SK-N-SH (cell line): ENCODE results near the gene EIF2S1. TPM values are rescaled to one million over a fixed set of nuclear protein-coding genes. Genes with fewer than 3 reads are reported as not detected.

Experiments used
- CTCF ChIA-PET: fragments of 300-600, 350-600 bp; formaldehyde crosslinking; extraction: SDS; loops from one replicate; lab custom pipeline; 2021; lab: Yijun Ruan, JAX
- POLR2A ChIA-PET: fragments of 350-600 bp; sonication (Branson Sonifier 250); formaldehyde crosslinking; extraction: SDS; loops from one replicate; lab custom pipeline; 2020; ENCODE audit warnings: antibody characterized with exemption, inconsistent platforms; lab: Yijun Ruan, JAX
- DNase-seq: peaks from one replicate; pipeline ENCODE4 v3.0.0; 2012
- H2AFZ ChIP-seq: fragments of 200-600 bp; sonication (generic); 2 replicates; pipeline ENCODE4 v1.8.1; 2016; ENCODE audit warnings: antibody characterized with exemption, mild to moderate bottlenecking, low read depth
- H3F3A ChIP-seq: fragments of 200-600 bp; sonication (generic); replicated peaks from 2 replicates; pipeline ENCODE3; 2016; ENCODE audit warnings: antibody characterized with exemption, mild to moderate bottlenecking; ENCODE audit not compliant: insufficient read depth
- H3K27ac ChIP-seq, 2 experiments: fragments of 200-500 bp in 1 of 2; fragments of 200-600 bp in 1 of 2; sonication (Bioruptor generic) in 1 of 2; sonication (generic), shearing (Covaris generic) in 1 of 2; 2 replicates each; pipeline versions ENCODE4 v1.5.1 to v1.6.1; 2014 to 2016; ENCODE audit warnings: low read depth in 2 of 2, inconsistent platforms in 1 of 2, low read length in 1 of 2, mild to moderate bottlenecking in 1 of 2, mixed read lengths in 1 of 2
- H3K27me3 ChIP-seq: fragments of 200-600 bp; sonication (generic), shearing (Covaris generic); 2 replicates; pipeline ENCODE4 v1.6.1; 2016; ENCODE audit warnings: mixed run types; ENCODE audit not compliant: insufficient read depth
- H3K36me3 ChIP-seq, 2 experiments: fragments of 200-500 bp in 1 of 2; fragments of 200-600 bp in 1 of 2; sonication (Bioruptor generic) in 1 of 2; sonication (generic) in 1 of 2; replicated peaks in 1 of 2; 2 replicates each; pipeline versions ENCODE3 to v1.5.1; 2014 to 2016; ENCODE audit warnings: low read length in 1 of 2, mild to moderate bottlenecking in 1 of 2; ENCODE audit not compliant: insufficient read depth in 2 of 2, control insufficient read depth in 1 of 2
- H3K4me1 ChIP-seq, 2 experiments: fragments of 200-500 bp in 1 of 2; fragments of 200-600 bp in 1 of 2; sonication (Bioruptor generic) in 1 of 2; sonication (generic), shearing (Covaris generic) in 1 of 2; 2 replicates each; pipeline versions ENCODE4 v1.5.1 to v1.6.1; 2014 to 2016; ENCODE audit warnings: low read depth in 1 of 2, low read length in 1 of 2, mixed run types in 1 of 2; ENCODE audit not compliant: insufficient read depth in 2 of 2, control insufficient read depth in 1 of 2
- H3K4me2 ChIP-seq: fragments of 200-600 bp; sonication (generic), shearing (Covaris generic); 2 replicates; pipeline ENCODE4 v1.6.1; 2017; ENCODE audit warnings: mixed run types
- H3K4me3 ChIP-seq, 2 experiments: fragments of 200-500 bp in 1 of 2; fragments of 200-600 bp in 1 of 2; sonication (Bioruptor generic) in 1 of 2; sonication (generic), shearing (Covaris generic) in 1 of 2; 2 replicates each; pipeline versions ENCODE4 v1.5.1 to v1.8.1; 2014 to 2016; ENCODE audit warnings: low read depth in 2 of 2, inconsistent platforms in 1 of 2, low read length in 1 of 2, mild to moderate bottlenecking in 1 of 2, mixed read lengths in 1 of 2, moderate library complexity in 1 of 2
- H3K79me2 ChIP-seq: fragments of 200-600 bp; sonication (generic); 2 replicates; pipeline ENCODE4 v1.8.1; 2017; ENCODE audit warnings: mild to moderate bottlenecking; ENCODE audit not compliant: insufficient read depth
- H3K9ac ChIP-seq: fragments of 200-600 bp; sonication (generic); 2 replicates; pipeline ENCODE4 v1.6.1; 2017; ENCODE audit warnings: mixed run types
- H3K9me2 ChIP-seq: fragments of 200-600 bp; sonication (generic); 2 replicates; pipeline ENCODE4 v1.6.1; 2017; ENCODE audit warnings: mixed run types
- H3K9me3 ChIP-seq: fragments of 200-600 bp; sonication (generic); 2 replicates; pipeline ENCODE4 v1.6.1; 2017; ENCODE audit warnings: mixed run types, mild to moderate bottlenecking, moderate library complexity
- H4K20me1 ChIP-seq: fragments of 200-600 bp; sonication (generic); 2 replicates; pipeline ENCODE4 v1.6.1; 2017; ENCODE audit warnings: mild to moderate bottlenecking, mixed run types; ENCODE audit not compliant: insufficient read depth
- ELF1 ChIP-seq: IDR thresholded peaks from 2 replicates; pipeline ENCODE4 v1.4.0; 2012
- FOSL2 ChIP-seq: IDR thresholded peaks from 2 replicates; pipeline ENCODE4 v1.4.0; 2012; ENCODE audit warnings: low read depth, mild to moderate bottlenecking, moderate library complexity, borderline replicate concordance
- FOXJ3 ChIP-seq: sonication (generic); formaldehyde crosslinking; IDR thresholded peaks from 2 replicates; pipeline ENCODE4 v1.5.1; 2020; ENCODE audit warnings: mild to moderate bottlenecking, missing genetic modification reagents
- FOXM1 ChIP-seq: IDR thresholded peaks from 2 replicates; pipeline ENCODE4 v1.4.0; 2012; ENCODE audit warnings: low read depth, mild to moderate bottlenecking
- MEF2A ChIP-seq: IDR thresholded peaks from 2 replicates; pipeline ENCODE4 v1.4.0; 2012; ENCODE audit warnings: low read depth, borderline replicate concordance
- POLR2AphosphoS5 ChIP-seq: IDR thresholded peaks from 2 replicates; pipeline ENCODE4 v1.6.1; 2012; ENCODE audit warnings: low read depth, low read length
- SIN3A ChIP-seq: IDR thresholded peaks from 2 replicates; pipeline ENCODE4 v1.6.1; 2012; ENCODE audit warnings: low read depth, mild to moderate bottlenecking, low read length, moderate library complexity, borderline replicate concordance
- TEAD4 ChIP-seq: IDR thresholded peaks from 2 replicates; pipeline ENCODE4 v1.4.0; 2012; ENCODE audit warnings: mild to moderate bottlenecking, borderline replicate concordance; ENCODE audit not compliant: insufficient read depth
- WGBS: methylation state at CpG from one replicate; pipeline ENCODE4 v1.1.6; 2017; ENCODE audit warnings: low lambda C conversion rate; 5-methylcytosine and 5-hydroxymethylcytosine counted together
- polyA plus RNA-seq, 3 experiments: library from polyadenylated mRNA; depleted of rRNA; stranded (reverse); fragments of >200 nt; gene quantifications; 2 replicates each; pipeline ENCODE4 v1.2.3, GENCODE V29; 2012
- TF ChIP-seq, protein P1 (sequence below): IDR thresholded peaks from 2 replicates; pipeline ENCODE4; 2012
- TF ChIP-seq, protein P2 (sequence below): fragments of 200-600 bp; sonication (generic); IDR thresholded peaks from 2 replicates; pipeline ENCODE4 v1.6.1; 2017; ENCODE audit warnings: antibody characterized with exemption, mild to moderate bottlenecking, moderate library complexity

EIF2S1 gene
- polyA plus RNA-seq, 1 of the 3 experiments (the other 2 are of a cell fraction): 57.2 TPM

DNA sequence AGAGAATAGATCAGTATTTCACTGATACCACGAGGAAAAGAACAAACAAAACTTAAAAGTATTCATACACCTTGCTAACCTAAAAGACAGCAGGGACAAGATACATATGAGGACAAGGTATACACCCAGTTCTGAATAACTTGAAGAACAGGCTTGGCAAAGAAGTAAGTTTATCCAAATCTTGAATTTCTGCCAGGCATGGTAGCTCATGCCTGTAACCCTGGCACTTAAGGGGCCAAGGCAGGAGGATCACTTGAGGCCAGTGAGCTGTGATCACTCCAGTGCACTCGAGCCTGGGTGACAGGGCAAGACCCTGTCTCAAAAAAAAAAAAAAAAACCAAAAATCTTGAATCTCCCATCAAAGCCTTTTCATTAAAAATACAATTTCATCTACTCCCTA is 25.0 kb downstream of the EIF2S1 start:
- H3K27me3 ChIP-seq: no peaks in the 10 kb centered on the region
- H3K9me3 ChIP-seq: no peaks in the 10 kb centered on the region
- H3K79me2 ChIP-seq: 0 out of 2 replicates have a peak, but pooled peaks cover under 1% of the 10 kb centered on the region
- POLR2A ChIA-PET: no interaction called here
- CTCF ChIA-PET: interaction anchor here (1.4 kb wide), 1 partner anchor 319 kb away, joined by 4 read pairs; no protein-coding TSS in a partner anchor
- H3K4me3 ChIP-seq: no peak overlapping the region
- WGBS: 97% methylated on average over 2 of the region's 2 CpGs
- no peak overlapping the region for H3K9ac ChIP-seq
- peaks cover 17% of the 10 kb centered on the region for H3F3A ChIP-seq
- no peak for DNase-seq
- H3K4me2 ChIP-seq: no peak overlapping the region
- TF ChIP-seq MEF2A: no peak
- TF ChIP-seq, protein P1, sequence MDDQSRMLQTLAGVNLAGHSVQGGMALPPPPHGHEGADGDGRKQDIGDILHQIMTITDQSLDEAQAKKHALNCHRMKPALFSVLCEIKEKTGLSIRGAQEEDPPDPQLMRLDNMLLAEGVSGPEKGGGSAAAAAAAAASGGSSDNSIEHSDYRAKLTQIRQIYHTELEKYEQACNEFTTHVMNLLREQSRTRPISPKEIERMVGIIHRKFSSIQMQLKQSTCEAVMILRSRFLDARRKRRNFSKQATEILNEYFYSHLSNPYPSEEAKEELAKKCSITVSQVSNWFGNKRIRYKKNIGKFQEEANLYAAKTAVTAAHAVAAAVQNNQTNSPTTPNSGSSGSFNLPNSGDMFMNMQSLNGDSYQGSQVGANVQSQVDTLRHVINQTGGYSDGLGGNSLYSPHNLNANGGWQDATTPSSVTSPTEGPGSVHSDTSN: no peak
- TF ChIP-seq ELF1: no peak
- no peak for TF ChIP-seq TEAD4
- TF ChIP-seq FOXM1: no peak
- no peak overlapping the region for H3K27ac ChIP-seq
- no peak overlapping the region for H2AFZ ChIP-seq
- H3K9me2 ChIP-seq: no peaks in the 10 kb centered on the region
- no peaks in the 10 kb centered on the region for H3K4me1 ChIP-seq
- no peaks in the 10 kb centered on the region for H4K20me1 ChIP-seq
- H3K36me3 ChIP-seq: peaks cover 66 to 74% of the 10 kb centered on the region in 2 experiments

- H3K27me3 ChIP-seq: no peaks in the 10 kb centered on the region
- no peaks in the 10 kb centered on the region for H3K9me3 ChIP-seq
- no peak for DNase-seq
- WGBS: 100% methylated on average over 2 of the region's 2 CpGs
- no peak overlapping the region for H3K4me3 ChIP-seq
- H4K20me1 ChIP-seq: no peaks in the 10 kb centered on the region
- no peak overlapping the region for H3K9ac ChIP-seq
- H3K79me2 ChIP-seq: no peaks in the 10 kb centered on the region
- no peak overlapping the region for H2AFZ ChIP-seq
- H3K9me2 ChIP-seq: no peaks in the 10 kb centered on the region
- peaks cover 17% of the 10 kb centered on the region for H3F3A ChIP-seq
- no peak overlapping the region for H3K4me2 ChIP-seq
- no peaks in the 10 kb centered on the region; a peak in 1 of 4 replicates for H3K4me1 ChIP-seq
- peaks cover 61 to 69% of the 10 kb centered on the region in 2 experiments for H3K36me3 ChIP-seq
- TF ChIP-seq FOSL2 (no peak), ELF1 (no peak), TEAD4 (no peak), POLR2AphosphoS5 (no peak)
- TF ChIP-seq, protein P2, sequence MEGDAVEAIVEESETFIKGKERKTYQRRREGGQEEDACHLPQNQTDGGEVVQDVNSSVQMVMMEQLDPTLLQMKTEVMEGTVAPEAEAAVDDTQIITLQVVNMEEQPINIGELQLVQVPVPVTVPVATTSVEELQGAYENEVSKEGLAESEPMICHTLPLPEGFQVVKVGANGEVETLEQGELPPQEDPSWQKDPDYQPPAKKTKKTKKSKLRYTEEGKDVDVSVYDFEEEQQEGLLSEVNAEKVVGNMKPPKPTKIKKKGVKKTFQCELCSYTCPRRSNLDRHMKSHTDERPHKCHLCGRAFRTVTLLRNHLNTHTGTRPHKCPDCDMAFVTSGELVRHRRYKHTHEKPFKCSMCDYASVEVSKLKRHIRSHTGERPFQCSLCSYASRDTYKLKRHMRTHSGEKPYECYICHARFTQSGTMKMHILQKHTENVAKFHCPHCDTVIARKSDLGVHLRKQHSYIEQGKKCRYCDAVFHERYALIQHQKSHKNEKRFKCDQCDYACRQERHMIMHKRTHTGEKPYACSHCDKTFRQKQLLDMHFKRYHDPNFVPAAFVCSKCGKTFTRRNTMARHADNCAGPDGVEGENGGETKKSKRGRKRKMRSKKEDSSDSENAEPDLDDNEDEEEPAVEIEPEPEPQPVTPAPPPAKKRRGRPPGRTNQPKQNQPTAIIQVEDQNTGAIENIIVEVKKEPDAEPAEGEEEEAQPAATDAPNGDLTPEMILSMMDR: no peak
- CTCF ChIA-PET: interaction anchor here (1.4 to 1.6 kb wide), 4 partner anchors 26 to 319 kb away, joined by 3 to 4 read pairs (median 4); partner anchors contain the start of genes ATP6V1D and EIF2S1
- no peak overlapping the region for H3K27ac ChIP-seq
- POLR2A ChIA-PET: no interaction called here
Measured at GRCh38 chr14:67385618-67386017, 25.5 kb downstream of the EIF2S1 start.

DNA sequence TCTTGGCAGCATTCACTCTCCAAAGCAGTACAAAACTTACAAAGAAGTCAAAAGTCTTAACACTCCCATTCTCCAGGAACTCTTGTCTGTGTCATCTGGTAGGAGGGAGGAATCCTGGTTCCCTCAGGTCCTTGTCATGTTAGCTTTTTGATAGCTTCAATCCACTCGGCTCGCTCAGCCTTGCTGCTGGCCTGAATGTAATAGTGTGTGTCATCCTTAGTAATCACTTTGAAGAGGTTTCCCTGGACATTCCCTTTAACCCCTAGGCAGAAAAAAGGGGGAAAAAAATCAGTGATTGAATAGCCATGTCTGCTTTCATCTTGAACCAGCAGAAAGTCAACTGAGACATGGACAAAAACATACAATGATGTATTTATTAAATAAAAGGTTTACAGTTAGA is 27.1 kb downstream of the EIF2S1 start:
- Histone ChIP-seq H3K27ac (no peak overlapping the region), H3K4me3 (no peak overlapping the region), H3K4me1 (no peaks in the 10 kb centered on the region; a peak in 1 of 4 replicates), H3K36me3 (peaks cover 46 to 54% of the 10 kb centered on the region in 2 experiments), H3K9ac (no peak overlapping the region), H2AFZ (no peak overlapping the region), H3K4me2 (no peak overlapping the region), H3K9me2 (no peaks in the 10 kb centered on the region), H3F3A (peaks cover 17% of the 10 kb centered on the region), H3K27me3 (no peaks in the 10 kb centered on the region), H3K9me3 (no peaks in the 10 kb centered on the region), H4K20me1 (no peaks in the 10 kb centered on the region), H3K79me2 (no peaks in the 10 kb centered on the region)
- TF ChIP-seq SIN3A (no peak), FOXJ3 (CRISPR knock-in tag) (no peak)
- WGBS: 66% methylated on average over 2 of the region's 2 CpGs
- no peak for DNase-seq
- POLR2A ChIA-PET: no interaction called here
- CTCF ChIA-PET: interaction anchor here (1.4 to 1.6 kb wide), 3 partner anchors 27 to 140 kb away, joined by 3 to 4 read pairs (median 4); partner anchors contain the start of genes ATP6V1D and EIF2S1
